IPS DF 19.7 (cell line): ENCODE measurements around the gene SUN5.
"Not testable (repeated sequence)": the region's sequence is repeated elsewhere in the genome, so short reads cannot be mapped to it uniquely, and the experiment has no call there.

ENCODE experiments used
- DNase-seq: peaks from one replicate; pipeline ENCODE4 v3.0.0-alpha.2; 2013; ENCODE audit warnings: low read depth, low spot score

Gene SUN5

GRCh38 chr20:32965115-32965514 lies 39.1 kb downstream of the SUN5 start:
- DNase-seq: no peak

- DNase-seq: no peak
Observed at GRCh38 chr20:32964575-32964974, 39.7 kb downstream of the SUN5 start.

- no peak for DNase-seq
Observed at GRCh38 chr20:32963176-32963575, 41.1 kb downstream of the SUN5 start.

- DNase-seq: not testable (repeated sequence)
Observed at GRCh38 chr20:32962646-32963045, 41.6 kb downstream of the SUN5 start.

GRCh38 chr20:32962053-32962452 lies 42.2 kb downstream of the SUN5 start:
- no peak for DNase-seq

GRCh38 chr20:32960849-32961731 lies 43.1 kb downstream of the SUN5 start:
- no peak for DNase-seq

GRCh38 chr20:32960222-32960518 lies 44.1 kb downstream of the SUN5 start:
- no peak for DNase-seq

GRCh38 chr20:32959351-32960221 lies 44.6 kb downstream of the SUN5 start:
- DNase-seq: no peak

GRCh38 chr20:32958574-32958973 lies 45.7 kb downstream of the SUN5 start:
- no peak for DNase-seq

- DNase-seq: no peak
Observed at GRCh38 chr20:32957459-32957858, 46.8 kb downstream of the SUN5 start.

- DNase-seq: peak; percentile 50
Observed at GRCh38 chr20:32950539-32950938, 53.7 kb downstream of the SUN5 start.

GRCh38 chr20:32946629-32947028 lies 57.6 kb downstream of the SUN5 start:
- DNase-seq: no peak

GRCh38 chr20:32945710-32946221 lies 58.5 kb downstream of the SUN5 start:
- peak; percentile 5 for DNase-seq

GRCh38 chr20:32943490-32944052 lies 60.7 kb downstream of the SUN5 start:
- no peak for DNase-seq

GRCh38 chr20:32941155-32941885 lies 62.9 kb downstream of the SUN5 start:
- DNase-seq: no peak

GRCh38 chr20:32934580-32934979 lies 69.7 kb downstream of the SUN5 start:
- no peak for DNase-seq
